HG03571 (cell line): Measurements from ENCODE around the gene ENGASE.
"Not testable (repeated sequence)": the region's sequence is repeated elsewhere in the genome, so short reads cannot be mapped to it uniquely, and the experiment has no call there.

Experiments used
- ATAC-seq: cut with Tn5 transposase; IDR thresholded peaks from one replicate; pipeline ENCODE4 v1.9.1; 2021; ENCODE audit not compliant: unreplicated experiment

ENGASE gene

DNA sequence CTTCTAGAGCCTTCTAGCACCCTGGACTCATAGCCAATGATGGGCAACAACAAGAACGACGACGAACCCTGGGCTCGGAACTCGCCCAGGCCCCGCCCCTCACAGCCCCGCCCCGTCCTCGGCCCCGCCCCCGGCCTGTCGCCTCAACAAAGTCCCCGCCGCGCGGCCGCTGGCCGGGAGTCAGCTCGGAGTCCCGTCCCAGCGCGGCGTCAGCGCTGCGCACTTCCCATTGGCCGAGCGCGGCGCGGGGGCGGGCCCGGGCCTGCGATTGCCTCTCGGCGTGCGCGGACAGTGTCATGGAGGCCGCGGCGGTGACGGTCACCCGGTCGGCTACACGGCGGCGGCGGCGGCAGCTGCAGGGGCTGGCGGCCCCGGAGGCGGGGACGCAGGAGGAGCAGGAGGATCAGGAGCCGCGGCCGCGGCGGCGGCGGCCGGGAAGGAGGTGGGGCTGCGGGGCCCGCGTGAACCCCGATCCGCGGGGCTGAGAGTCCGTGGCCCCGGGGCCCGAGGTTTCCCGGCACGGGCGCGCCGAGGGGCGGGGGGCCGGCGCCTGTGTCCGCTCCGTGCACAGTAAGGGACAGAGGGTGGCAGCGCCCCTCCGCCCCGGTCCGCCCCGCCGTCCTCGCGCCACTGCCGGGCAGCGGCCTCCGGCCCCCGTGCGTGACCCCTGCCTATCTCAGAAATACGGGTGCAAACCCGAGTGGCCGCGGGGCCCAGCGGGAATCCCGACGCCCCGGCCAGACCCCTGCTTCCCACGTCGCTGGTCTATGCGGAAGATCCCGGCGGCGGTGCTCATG lies at the start of gene ENGASE:
Gene ENGASE, plus strand, starts transcription at position 176 of the 797 bp plus-strand sequence. Its CDS starts 121 bp downstream, at position 297.
- ATAC-seq: peak; percentile 79

GRCh38 chr17:79024901-79025737 lies 49.5 kb upstream of the ENGASE start:
- no peak for ATAC-seq

DNA sequence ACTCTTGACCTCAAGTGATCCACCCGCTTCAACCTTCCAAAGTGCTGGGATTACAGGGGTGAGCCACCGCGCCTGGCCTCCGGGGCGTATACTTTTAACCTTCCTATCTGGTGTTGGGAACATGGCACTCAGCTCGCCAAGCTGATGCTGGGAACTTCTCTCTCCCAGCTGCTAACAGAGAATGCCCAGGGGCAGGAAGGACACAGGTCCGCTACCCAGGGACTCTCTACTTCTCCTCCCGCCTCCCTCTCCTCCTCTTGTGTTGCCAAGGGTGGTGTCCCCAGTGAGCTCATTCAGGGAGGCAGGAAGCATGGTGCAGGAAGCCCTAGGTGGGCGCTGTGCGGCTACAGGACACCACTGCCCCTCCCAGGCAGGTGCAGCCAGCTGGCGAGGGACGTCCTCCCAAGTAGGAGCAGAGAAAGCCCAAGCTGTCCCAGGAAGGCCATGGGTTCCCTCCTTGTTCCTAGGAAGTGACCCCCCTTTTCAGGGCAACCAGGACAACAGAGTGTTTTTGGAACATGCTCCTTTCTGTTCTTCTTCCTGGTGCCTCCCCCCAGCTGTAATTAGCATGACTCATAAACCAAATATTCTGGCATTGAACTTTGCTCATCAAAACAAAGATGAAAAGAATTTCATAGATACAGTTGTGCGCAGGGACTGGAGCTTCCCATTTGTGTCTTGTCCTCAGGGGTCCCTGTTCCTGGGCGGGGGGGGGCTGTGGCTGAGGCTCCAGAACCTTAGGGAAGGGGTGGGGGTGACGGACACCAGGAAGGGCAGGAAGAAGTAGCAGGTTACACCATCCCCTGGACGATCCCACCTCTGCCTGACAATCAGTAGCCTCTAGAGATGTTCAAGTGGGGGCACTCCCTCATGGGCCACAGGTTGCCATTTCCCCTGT lies 48.0 kb upstream of the ENGASE start:
- ATAC-seq: no peak

- no peak for ATAC-seq
Measured at GRCh38 chr17:79027274-79027924, 47.2 kb upstream of the ENGASE start.

DNA sequence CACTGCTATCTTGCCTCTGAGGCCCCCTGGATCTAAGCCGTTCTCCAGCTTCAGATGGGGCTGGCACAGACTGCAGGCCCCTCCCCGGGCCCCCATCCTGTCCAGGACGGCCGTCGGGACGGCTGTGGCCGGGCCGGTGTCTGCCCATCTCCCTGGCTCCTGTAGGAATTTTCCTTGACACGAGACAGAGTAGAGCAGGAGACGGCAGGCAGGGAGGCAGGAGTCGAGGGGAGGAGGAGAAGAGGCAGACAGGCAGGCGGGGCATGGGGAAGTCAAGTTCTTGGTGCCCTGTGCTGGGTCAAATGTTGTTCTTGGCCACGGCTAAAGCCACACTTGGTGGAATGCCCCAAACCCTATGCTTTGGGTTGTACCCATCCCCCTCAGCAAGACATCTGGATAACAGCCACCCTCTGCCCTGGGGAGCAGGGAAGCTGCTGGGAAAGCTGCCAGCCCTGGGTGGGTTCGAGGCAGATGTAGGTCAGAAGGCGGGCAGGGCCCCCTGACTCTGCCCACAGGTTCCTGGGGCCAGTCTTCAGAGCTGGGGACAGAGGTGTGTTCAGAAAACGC lies 46.6 kb upstream of the ENGASE start:
- ATAC-seq: no peak

- no peak for ATAC-seq
Measured at GRCh38 chr17:79028496-79029326, 45.9 kb upstream of the ENGASE start.

- ATAC-seq: no peak
Measured at GRCh38 chr17:79029327-79030009, 45.2 kb upstream of the ENGASE start.

- not testable (repeated sequence) for ATAC-seq
Measured at GRCh38 chr17:79030636-79031035, 44.0 kb upstream of the ENGASE start.

- ATAC-seq: no peak
Measured at GRCh38 chr17:79031996-79032875, 42.4 kb upstream of the ENGASE start.

GRCh38 chr17:79033046-79033616 lies 41.5 kb upstream of the ENGASE start:
- ATAC-seq: no peak

DNA sequence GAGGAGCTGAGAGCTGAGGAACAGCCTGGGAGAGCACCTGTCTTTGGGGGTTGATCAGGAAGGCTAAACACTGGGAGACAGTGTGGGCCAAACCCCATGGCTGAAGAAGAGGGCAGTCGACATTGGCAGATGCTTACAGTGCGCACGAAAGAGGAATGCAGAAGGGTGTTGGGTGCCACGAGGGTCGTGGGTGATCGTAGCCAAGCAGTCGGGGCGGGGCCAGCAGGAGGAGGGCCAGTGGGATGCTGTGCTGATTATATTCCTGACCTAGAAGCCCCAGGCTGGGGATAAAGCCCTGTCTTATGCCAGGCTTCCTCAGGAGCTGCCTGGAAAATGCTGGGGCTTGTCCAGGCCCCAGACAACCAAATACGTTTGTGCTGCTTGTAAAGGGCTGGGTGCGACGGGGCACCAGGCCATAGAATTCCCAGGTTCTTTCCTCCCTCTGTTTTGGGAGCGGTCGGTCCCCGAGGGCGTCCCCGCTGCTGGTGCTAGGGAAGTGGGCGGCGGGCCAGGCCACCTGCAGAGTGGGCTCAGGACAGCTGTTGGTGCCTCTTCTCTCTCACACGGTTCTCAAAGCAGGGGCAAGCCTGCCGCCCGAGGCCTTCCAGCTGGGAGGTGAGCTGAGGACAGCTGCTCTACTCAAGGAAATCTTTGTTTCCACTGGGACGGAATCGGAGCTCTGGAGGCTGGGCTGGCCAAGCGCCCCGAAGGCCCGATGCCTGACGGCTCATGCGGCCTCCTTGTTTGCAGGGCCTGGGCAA lies 40.7 kb upstream of the ENGASE start:
- ATAC-seq: no peak

GRCh38 chr17:79034931-79035485 lies 39.6 kb upstream of the ENGASE start:
- ATAC-seq: no peak

DNA sequence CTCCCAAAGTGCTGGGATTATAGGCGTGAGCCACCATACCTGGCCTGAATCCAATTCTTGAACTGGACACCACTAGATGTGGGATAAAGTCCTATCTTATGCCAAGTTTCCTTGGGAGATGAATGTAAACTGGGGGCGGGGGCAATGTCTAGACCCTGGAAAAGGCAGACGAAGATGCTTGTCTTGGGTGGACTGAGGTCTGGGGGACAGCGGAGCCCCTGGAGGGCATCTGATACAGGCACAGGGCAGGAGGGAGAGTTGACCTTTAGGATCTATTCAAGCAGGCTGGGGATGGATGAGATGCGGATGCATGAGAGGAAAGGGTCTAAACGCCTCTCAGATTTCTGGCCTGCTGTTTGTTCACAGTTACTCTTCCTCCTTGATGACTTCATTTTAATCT lies 38.9 kb upstream of the ENGASE start:
- ATAC-seq: no peak

GRCh38 chr17:79036181-79036580 lies 38.4 kb upstream of the ENGASE start:
- ATAC-seq: no peak

GRCh38 chr17:79036596-79036995 lies 38.0 kb upstream of the ENGASE start:
- no peak for ATAC-seq

DNA sequence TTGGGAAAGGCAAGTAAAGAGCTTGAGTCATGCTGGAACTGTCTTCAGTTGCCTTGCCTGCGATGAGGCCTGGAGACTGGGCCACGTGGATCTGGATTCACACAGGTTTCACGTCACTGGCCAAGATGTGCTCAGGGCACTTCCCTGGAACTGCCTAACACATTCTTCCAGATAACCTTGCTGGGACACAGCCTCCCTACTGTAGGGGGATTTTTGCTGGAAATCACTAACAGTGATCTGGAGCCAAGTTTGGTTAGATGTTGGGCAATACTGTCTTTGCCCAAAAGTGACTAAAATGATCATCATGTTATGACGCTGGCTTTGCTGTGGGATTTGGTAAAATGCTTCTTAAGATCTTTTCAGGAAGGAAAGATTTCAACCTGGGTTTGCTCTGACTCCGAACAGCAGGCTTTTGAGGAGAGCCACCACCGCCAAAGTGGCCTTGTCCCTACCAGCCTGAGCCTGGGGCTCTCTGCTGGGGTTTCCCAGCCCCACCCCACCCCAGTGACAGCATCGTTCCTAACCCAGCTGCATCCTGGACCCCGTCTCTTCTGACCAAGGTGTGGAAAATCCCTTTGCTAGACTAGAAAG lies 36.0 kb upstream of the ENGASE start:
- ATAC-seq: no peak
